ENCODE measurements around the gene ABCC8. TPM values are rescaled to one million over a fixed set of nuclear protein-coding genes. Genes with fewer than 3 reads are reported as not detected.

The ABCC8 gene
- polyA plus RNA-seq, 2 of the 4 experiments (the other 2 are of a cell fraction): 1.1 to 2.0 TPM

DNA sequence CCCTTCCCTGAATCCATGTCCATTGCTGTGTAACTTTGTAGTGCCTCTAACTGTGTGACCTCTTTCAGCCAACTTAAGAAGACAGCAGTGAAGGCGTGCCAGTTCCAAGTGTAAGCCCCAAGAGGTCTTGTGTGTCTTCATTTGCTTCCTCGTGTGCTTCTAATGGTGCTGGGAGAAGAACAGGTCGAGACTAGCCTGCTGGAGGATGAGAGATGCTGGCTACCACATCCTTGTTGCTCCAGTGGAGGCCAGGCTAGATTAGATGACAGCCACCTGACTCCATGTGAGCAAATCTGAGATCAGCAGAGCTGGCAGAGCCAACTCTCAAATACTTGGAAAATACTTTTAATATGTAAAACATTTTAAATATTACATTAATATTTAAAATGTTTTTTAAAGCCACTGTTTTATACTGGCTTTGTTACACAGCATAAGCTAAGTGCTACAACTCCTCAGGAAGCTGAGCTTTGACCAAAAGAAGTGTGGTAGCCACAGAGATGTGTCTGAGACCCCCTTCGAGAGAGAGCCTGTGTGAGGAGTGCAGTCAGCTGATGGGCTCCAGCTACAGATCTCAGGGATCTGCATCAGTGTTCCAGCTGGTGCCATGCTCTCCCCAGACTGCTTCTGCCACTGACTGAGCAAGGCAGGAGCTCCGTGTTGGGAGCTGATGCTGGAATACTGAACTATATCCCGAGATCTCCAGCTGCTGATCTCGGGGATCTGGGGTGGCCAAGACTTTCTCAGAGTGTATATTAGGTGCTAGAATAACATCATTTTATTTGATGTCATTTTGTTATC, 97.1 kb downstream of the ABCC8 start:
- no peak overlapping the region for H3K27ac ChIP-seq
- no peak overlapping the region for H3K4me3 ChIP-seq
- H3K4me1 ChIP-seq: no peaks in the 10 kb centered on the region
- whole genome bisulfite sequencing (ENCODE audit: missing lambda C conversion rate): 50% methylated on average over 6 of the region's 7 CpGs
- H3K4me2 ChIP-seq: no peak overlapping the region
- 0 out of 3 replicates have a peak, but pooled peaks cover 5% of the 10 kb centered on the region for H3K9me3 ChIP-seq
- ChIA-PET CTCF (interaction anchor here (1.3 to 21.5 kb wide), 4 partner anchors 9 to 150 kb away, joined by 4 to 1119 read pairs (median 11); partner anchors contain the start of gene KCNJ11), POLR2A (no interaction called here)
- ATAC-seq: no peak
- TF ChIP-seq ZNF302 (CRISPR knock-in tag; IDR thresholded peaks at IDR 0.05) (no peak), NFE2L2 (conservative IDR thresholded peaks at IDR 0.05; ENCODE audit: low read length) (no peak), FOSB (CRISPR knock-in tag; IDR thresholded peaks at IDR 0.05) (no peak), NR3C1 (IDR thresholded peaks at IDR 0.05) (no peak), PHF8 (IDR thresholded peaks at IDR 0.05; ENCODE audit: borderline replicate concordance, low read depth) (no peak), MAFK (IDR thresholded peaks at IDR 0.05; ENCODE audit: partially characterized antibody) (no peak), CEBPB (IDR thresholded peaks at IDR 0.05) (no peak), SREBF2 (IDR thresholded peaks at IDR 0.05) (no peak), ZFP36 (IDR thresholded peaks at IDR 0.05; ENCODE audit: borderline replicate concordance, partially characterized antibody) (no peak), JUNB (IDR thresholded peaks at IDR 0.05) (no peak), CBX2 (IDR thresholded peaks at IDR 0.05; ENCODE audit: borderline replicate concordance, low read depth) (no peak), RCOR1 (IDR thresholded peaks at IDR 0.05; ENCODE audit: low read depth, low read length) (no peak)
- TF ChIP-seq, protein P1, sequence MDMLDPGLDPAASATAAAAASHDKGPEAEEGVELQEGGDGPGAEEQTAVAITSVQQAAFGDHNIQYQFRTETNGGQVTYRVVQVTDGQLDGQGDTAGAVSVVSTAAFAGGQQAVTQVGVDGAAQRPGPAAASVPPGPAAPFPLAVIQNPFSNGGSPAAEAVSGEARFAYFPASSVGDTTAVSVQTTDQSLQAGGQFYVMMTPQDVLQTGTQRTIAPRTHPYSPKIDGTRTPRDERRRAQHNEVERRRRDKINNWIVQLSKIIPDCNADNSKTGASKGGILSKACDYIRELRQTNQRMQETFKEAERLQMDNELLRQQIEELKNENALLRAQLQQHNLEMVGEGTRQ (IDR thresholded peaks at IDR 0.05): no peak
- TF ChIP-seq, protein P2, sequence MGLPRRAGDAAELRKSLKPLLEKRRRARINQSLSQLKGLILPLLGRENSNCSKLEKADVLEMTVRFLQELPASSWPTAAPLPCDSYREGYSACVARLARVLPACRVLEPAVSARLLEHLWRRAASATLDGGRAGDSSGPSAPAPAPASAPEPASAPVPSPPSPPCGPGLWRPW (IDR thresholded peaks at IDR 0.05): no peak
- no peak for FAIRE-seq
- no peak for DNase-seq (ENCODE audit: low read depth in 1 of 2, low spot score in 1 of 2)

DNA sequence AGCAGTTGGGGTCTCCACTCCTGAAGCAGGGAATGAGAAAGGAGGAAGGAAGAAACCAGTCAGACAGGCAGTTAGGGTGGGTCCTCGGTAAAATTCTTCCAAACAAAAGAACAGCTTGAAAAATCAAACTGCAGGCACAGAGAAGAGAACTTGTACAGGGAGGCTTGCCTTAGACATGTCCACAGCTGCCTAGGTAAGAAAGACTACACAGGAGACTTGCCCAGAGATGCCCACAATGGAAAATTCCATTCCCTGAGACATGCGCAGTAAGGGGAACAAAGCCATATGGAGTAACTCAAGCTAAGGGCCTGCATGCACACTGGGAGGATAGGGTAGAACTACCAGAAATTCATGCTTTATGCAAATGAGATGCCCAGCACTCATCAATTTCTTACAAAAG, 98.0 kb downstream of the ABCC8 start:
- ATAC-seq (no peak), DNase-seq (ENCODE audit: low read depth in 1 of 2, low spot score in 1 of 2) (no peak), FAIRE-seq (no peak)
- no peak for TF ChIP-seq EP300 (IDR thresholded peaks at IDR 0.05)
- no peak for TF ChIP-seq NPAS2 (CRISPR knock-in tag; IDR thresholded peaks at IDR 0.05; ENCODE audit: borderline replicate concordance)
- no peak for TF ChIP-seq HEYL (CRISPR knock-in tag; IDR thresholded peaks at IDR 0.05)
- TF ChIP-seq TFCP2L1 (CRISPR knock-in tag; IDR thresholded peaks at IDR 0.05): no peak
- no peak for TF ChIP-seq KDM5A (IDR thresholded peaks at IDR 0.05)
- WGBS (ENCODE audit: missing lambda C conversion rate): 46% methylated on average over 2 of the region's 2 CpGs
- Histone ChIP-seq H3K9me3 (0 out of 3 replicates have a peak, but pooled peaks cover 5% of the 10 kb centered on the region), H3K4me3 (no peak overlapping the region), H3K4me1 (no peaks in the 10 kb centered on the region), H3K4me2 (no peak overlapping the region), H3K27ac (no peak overlapping the region)
- ChIA-PET CTCF (interaction anchor here (0.6 to 21.5 kb wide), 6 partner anchors 10 to 149 kb away, joined by 3 to 1119 read pairs (median 7); partner anchors contain the start of gene KCNJ11), POLR2A (no interaction called here)

DNA sequence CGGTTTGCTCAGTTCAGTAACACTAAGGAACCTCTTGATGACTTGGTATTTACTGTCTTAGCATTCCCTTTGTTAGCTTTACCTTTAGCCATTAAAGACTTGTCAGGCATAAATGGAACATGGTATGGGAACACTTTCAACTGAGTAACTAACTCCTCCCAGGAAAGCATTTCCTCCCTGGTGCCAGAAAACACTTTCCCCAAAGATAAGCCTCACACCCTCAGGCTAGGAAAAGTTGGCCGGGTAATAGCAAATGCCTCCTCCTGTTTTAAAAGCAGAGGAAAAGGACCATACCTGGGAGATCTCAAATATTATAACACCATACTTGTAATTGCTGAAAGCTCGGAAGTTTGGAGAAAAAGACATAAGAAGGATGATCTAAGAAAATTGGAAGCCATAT, 100.2 kb downstream of the ABCC8 start:
- POLR2A ChIA-PET: no interaction called here
- H3K4me1 ChIP-seq: no peaks in the 10 kb centered on the region
- no peak for FAIRE-seq
- DNase-seq (ENCODE audit: low read depth in 1 of 2, low spot score in 1 of 2): no peak
- no peak overlapping the region for H3K27ac ChIP-seq
- no peak overlapping the region for H3K4me3 ChIP-seq
- WGBS (ENCODE audit: missing lambda C conversion rate): 69% methylated on average over 3 of the region's 3 CpGs
- H3K9me3 ChIP-seq: peaks cover 18% of the 10 kb centered on the region
- no peak overlapping the region for H3K4me2 ChIP-seq
- no peak for ATAC-seq
- CTCF ChIA-PET: interaction anchor here (3.4 to 21.5 kb wide), 2 partner anchors 12 to 137 kb away, joined by 10 to 1119 read pairs; partner anchors contain the start of gene KCNJ11
- TF ChIP-seq, protein P3, sequence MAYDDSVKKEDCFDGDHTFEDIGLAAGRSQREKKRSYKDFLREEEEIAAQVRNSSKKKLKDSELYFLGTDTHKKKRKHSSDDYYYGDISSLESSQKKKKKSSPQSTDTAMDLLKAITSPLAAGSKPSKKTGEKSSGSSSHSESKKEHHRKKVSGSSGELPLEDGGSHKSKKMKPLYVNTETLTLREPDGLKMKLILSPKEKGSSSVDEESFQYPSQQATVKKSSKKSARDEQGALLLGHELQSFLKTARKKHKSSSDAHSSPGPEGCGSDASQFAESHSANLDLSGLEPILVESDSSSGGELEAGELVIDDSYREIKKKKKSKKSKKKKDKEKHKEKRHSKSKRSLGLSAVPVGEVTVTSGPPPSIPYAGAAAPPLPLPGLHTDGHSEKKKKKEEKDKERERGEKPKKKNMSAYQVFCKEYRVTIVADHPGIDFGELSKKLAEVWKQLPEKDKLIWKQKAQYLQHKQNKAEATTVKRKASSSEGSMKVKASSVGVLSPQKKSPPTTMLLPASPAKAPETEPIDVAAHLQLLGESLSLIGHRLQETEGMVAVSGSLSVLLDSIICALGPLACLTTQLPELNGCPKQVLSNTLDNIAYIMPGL (CRISPR knock-in tag; IDR thresholded peaks at IDR 0.05; ENCODE audit: borderline replicate concordance): no peak
- TF ChIP-seq HDAC2 (IDR thresholded peaks at IDR 0.05) (no peak), MAZ (IDR thresholded peaks at IDR 0.05; ENCODE audit: borderline replicate concordance, low read depth, low read length) (no peak), EHF (CRISPR knock-in tag; IDR thresholded peaks at IDR 0.05) (no peak), KDM1A (IDR thresholded peaks at IDR 0.05; ENCODE audit: low read depth) (no peak), NFE2L2 (conservative IDR thresholded peaks at IDR 0.05; ENCODE audit: low read length) (no peak)
- TF ChIP-seq, protein P4, sequence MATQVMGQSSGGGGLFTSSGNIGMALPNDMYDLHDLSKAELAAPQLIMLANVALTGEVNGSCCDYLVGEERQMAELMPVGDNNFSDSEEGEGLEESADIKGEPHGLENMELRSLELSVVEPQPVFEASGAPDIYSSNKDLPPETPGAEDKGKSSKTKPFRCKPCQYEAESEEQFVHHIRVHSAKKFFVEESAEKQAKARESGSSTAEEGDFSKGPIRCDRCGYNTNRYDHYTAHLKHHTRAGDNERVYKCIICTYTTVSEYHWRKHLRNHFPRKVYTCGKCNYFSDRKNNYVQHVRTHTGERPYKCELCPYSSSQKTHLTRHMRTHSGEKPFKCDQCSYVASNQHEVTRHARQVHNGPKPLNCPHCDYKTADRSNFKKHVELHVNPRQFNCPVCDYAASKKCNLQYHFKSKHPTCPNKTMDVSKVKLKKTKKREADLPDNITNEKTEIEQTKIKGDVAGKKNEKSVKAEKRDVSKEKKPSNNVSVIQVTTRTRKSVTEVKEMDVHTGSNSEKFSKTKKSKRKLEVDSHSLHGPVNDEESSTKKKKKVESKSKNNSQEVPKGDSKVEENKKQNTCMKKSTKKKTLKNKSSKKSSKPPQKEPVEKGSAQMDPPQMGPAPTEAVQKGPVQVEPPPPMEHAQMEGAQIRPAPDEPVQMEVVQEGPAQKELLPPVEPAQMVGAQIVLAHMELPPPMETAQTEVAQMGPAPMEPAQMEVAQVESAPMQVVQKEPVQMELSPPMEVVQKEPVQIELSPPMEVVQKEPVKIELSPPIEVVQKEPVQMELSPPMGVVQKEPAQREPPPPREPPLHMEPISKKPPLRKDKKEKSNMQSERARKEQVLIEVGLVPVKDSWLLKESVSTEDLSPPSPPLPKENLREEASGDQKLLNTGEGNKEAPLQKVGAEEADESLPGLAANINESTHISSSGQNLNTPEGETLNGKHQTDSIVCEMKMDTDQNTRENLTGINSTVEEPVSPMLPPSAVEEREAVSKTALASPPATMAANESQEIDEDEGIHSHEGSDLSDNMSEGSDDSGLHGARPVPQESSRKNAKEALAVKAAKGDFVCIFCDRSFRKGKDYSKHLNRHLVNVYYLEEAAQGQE (IDR thresholded peaks at IDR 0.05): no peak
- TF ChIP-seq, protein P5, sequence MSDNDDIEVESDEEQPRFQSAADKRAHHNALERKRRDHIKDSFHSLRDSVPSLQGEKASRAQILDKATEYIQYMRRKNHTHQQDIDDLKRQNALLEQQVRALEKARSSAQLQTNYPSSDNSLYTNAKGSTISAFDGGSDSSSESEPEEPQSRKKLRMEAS (IDR thresholded peaks at IDR 0.05): no peak
- TF ChIP-seq, protein P6, sequence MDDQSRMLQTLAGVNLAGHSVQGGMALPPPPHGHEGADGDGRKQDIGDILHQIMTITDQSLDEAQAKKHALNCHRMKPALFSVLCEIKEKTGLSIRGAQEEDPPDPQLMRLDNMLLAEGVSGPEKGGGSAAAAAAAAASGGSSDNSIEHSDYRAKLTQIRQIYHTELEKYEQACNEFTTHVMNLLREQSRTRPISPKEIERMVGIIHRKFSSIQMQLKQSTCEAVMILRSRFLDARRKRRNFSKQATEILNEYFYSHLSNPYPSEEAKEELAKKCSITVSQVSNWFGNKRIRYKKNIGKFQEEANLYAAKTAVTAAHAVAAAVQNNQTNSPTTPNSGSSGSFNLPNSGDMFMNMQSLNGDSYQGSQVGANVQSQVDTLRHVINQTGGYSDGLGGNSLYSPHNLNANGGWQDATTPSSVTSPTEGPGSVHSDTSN (IDR thresholded peaks at IDR 0.05): no peak

Measured in A549 (cell line).